Right lobe of liver (tissue), 6 donors: Measurements from ENCODE around the gene TMEM19. TPM values are rescaled to one million over a fixed set of nuclear protein-coding genes. Genes with fewer than 3 reads are reported as not detected.

Source experiments
- ATAC-seq, 4 donors: fragments of 200-7000 bp; cut with Tn5 transposase; one replicate each; pipeline ENCODE4 v1.9.1; 2020; ENCODE audit warnings: mild to moderate bottlenecking in 4 of 4, moderate library complexity in 4 of 4
- DNase-seq, 3 donors: peaks; one replicate each; pipeline ENCODE4 v3.0.0-alpha.2; 2020
- H3K27ac ChIP-seq, 3 donors: fragments of 200-600 bp; one replicate each; pipeline ENCODE4 v1.8.0; 2022
- H3K27me3 ChIP-seq, 2 donors: fragments of 200-600 bp; one replicate each; pipeline ENCODE4 v1.8.0; 2022
- H3K36me3 ChIP-seq, 4 donors: fragments of 200-600 bp; sonication (generic) in 1 of 4; one replicate each; pipeline versions ENCODE4 v1.5.1 to v1.8.0; 2017 to 2022; ENCODE audit warnings: control low read depth in 1 of 4
- H3K4me1 ChIP-seq, 4 donors: fragments of 200-600 bp; sonication (generic) in 1 of 4; one replicate each; pipeline versions ENCODE4 v1.5.1 to v1.8.0; 2017 to 2022; ENCODE audit warnings: control low read depth in 1 of 4
- H3K4me3 ChIP-seq, 3 donors: fragments of 200-600 bp; one replicate each; pipeline ENCODE4 v1.8.0; 2022
- H3K9me3 ChIP-seq, 4 donors: fragments of 200-600 bp; sonication (generic) in 1 of 4; one replicate each; pipeline versions ENCODE4 v1.5.1 to v1.8.0; 2017 to 2022; ENCODE audit warnings: control low read depth in 1 of 4
- CTCF ChIP-seq, 4 donors: fragments of 200-600 bp in 3 of 4; fragments of 450-650 bp in 1 of 4; IDR thresholded peaks; one replicate each; pipeline versions ENCODE4 v1.5.1 to v1.8.0; 2016 to 2022; ENCODE audit warnings: antibody characterized with exemption in 4 of 4, mild to moderate bottlenecking in 2 of 4
- POLR2A ChIP-seq: fragments of 450-650 bp; IDR thresholded peaks from one replicate; pipeline ENCODE4 v1.6.1; 2017; ENCODE audit warnings: antibody characterized with exemption, mild to moderate bottlenecking
- WGBS: methylation state at CpG from one replicate; pipeline ENCODE4 v1.1.6; 2018; ENCODE audit warnings: low coverage, low lambda C conversion rate; ENCODE audit not compliant: insufficient coverage; ENCODE audit errors: missing lambda C conversion rate; 5-methylcytosine and 5-hydroxymethylcytosine counted together
- intact Hi-C, 2 donors: fragments of 100-400 bp; cut with DNase I; formaldehyde crosslinking; loops; one replicate each; pipeline versions ENCODE4 v1.11.2 to v1.14.1; 2022
- total RNA-seq, 6 experiments: library from RNA; depleted of rRNA in 2 of 6; stranded (reverse); fragments of >200 nt in 2 of 6; fragmentation: NEBNext Ultra II Directional in 3 of 6; extraction: Animal tissue kit (Norgen Biotek cat#: 25700) in 3 of 6; gene quantifications; one replicate each; pipeline versions ENCODE4 v1.1.0 to v1.2.4, GENCODE V29; 2016 to 2023
- donor health status: DM: no; HTN: yes; CAD: no.
- donor health status: DM: no; HTN: no; CAD: no.
- donor health status: DM: no; HTN: no; CAD: no.
- donor health status: DM: no; HTN: yes; CAD: no.
- donor health status: DM: no; HTN: yes; CAD: no.

Gene TMEM19
- total RNA-seq, 6 experiments from 2014 or later, result 11.2 to 18.9 (median 15.7) TPM

DNA sequence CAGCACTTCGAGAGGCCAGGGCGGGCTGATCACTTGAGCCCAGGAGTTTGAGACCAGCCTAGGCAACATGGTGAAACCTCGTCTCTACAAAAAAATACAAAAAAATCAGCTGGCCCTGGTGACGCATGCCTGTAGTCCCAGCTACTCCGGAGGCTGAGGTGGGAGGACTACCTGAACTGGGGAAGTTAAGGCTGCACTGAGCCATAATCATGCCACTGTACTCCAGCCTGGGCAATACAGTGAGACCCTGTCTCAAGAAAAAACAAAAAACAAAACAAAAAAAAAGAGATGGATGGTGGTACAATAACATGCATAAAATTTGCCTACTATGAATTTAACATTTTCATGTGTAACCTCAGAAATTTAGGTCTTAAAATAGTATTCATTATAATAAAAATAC lies 19.6 kb upstream of the TMEM19 start:
- no peak overlapping the region for H3K27ac ChIP-seq

GRCh38 chr12:71671311-71671710 lies 14.6 kb upstream of the TMEM19 start:
- Histone ChIP-seq H3K4me3 (no peak overlapping the region), H3K27me3 (no peaks in the 10 kb centered on the region), H3K4me1 (no peaks in the 10 kb centered on the region), H3K27ac (no peak overlapping the region), H3K36me3 (no peaks in the 10 kb centered on the region), H3K9me3 (no peaks in the 10 kb centered on the region)
- intact Hi-C loops, result no loop called here
- TF ChIP-seq POLR2A (no peak), CTCF (IDR thresholded peaks at IDR 0.05) (no peak)
- ATAC-seq (no peak), DNase-seq (no peak)

More for the DNA sequence above, 19.6 kb upstream of the TMEM19 start:
- no peaks in the 10 kb centered on the region for H3K9me3 ChIP-seq
- TF ChIP-seq CTCF (IDR thresholded peaks at IDR 0.05), result no peak
- no peak for TF ChIP-seq POLR2A
- peaks cover 0 to 21% (median 6%) of the 10 kb centered on the region in 4 donors for H3K4me1 ChIP-seq
- intact Hi-C loops, result no loop called here
- 96% methylated on average over 5 of the region's 5 CpGs for WGBS
- H3K4me3 ChIP-seq, result no peak overlapping the region
- ATAC-seq (no peak), DNase-seq (no peak)
- H3K36me3 ChIP-seq, result no peaks in the 10 kb centered on the region
- no peaks in the 10 kb centered on the region for H3K27me3 ChIP-seq

DNA sequence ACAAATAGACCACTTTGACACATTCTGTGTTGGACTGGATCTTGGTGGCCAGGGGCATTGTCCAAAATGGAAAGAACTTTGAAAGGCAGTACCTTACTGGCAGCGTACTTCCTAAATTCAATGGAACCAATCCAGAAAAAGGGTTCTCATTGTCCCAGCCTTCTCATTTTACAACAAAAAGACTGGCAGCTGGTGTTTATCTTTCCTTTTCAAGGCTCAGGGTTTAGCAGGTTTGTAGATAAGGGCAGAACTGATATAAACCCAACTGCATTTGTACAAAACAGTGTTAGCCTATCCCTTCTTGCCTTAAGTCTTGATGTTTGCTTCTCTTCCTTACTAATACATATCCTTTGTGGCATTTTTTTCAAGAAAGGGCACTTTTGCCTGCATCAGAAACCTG lies 14.1 kb upstream of the TMEM19 start:
- intact Hi-C loops, result no loop called here
- Histone ChIP-seq H3K4me1 (no peaks in the 10 kb centered on the region), H3K9me3 (no peaks in the 10 kb centered on the region), H3K27me3 (no peaks in the 10 kb centered on the region), H3K36me3 (no peaks in the 10 kb centered on the region), H3K4me3 (no peak overlapping the region), H3K27ac (no peak overlapping the region)
- TF ChIP-seq POLR2A, result no peak
- WGBS, result 56% methylated on average over 1 of the region's 1 CpG
- no peak for DNase-seq
- ATAC-seq, result no peak

GRCh38 chr12:71682466-71682865 lies 3.4 kb upstream of the TMEM19 start:
- no peak for DNase-seq
- no peak for ATAC-seq

DNA sequence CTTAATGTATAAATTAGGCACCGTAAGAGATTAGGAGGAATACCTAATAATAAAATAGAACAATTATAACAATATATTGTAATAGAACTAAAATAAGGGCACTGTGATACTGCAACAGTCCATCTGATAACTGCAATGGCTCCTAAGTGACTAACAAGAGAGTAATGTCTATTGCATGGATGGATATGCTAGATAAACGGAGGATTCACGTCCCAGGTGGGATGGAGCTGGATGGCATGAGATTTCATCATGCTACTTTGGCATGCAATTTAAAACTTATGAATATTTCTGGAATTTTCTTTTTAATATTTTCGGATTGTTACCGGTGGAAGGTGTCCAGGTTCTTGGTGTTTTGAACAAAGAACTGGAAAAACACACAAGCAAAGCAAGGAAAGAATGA lies 2.2 kb upstream of the TMEM19 start:
- ATAC-seq (no peak), DNase-seq (no peak)
- H3K36me3 ChIP-seq, result no peaks in the 10 kb centered on the region
- H3K27ac ChIP-seq, result no peak overlapping the region
- H3K4me1 ChIP-seq, result peaks cover 0 to 11% (median 5%) of the 10 kb centered on the region in 4 donors
- no peaks in the 10 kb centered on the region for H3K9me3 ChIP-seq
- TF ChIP-seq CTCF (IDR thresholded peaks at IDR 0.05) (no peak), POLR2A (no peak)
- H3K27me3 ChIP-seq, result no peaks in the 10 kb centered on the region
- intact Hi-C loops, result no loop called here
- WGBS, result 77% methylated on average over 5 of the region's 5 CpGs
- no peak overlapping the region for H3K4me3 ChIP-seq

More at GRCh38 chr12:71682466-71682865, 3.4 kb upstream of the TMEM19 start:
- Histone ChIP-seq H3K27ac (no peak overlapping the region), H3K4me1 (peaks cover 0 to 8% (median 4%) of the 10 kb centered on the region in 4 donors), H3K36me3 (no peaks in the 10 kb centered on the region), H3K4me3 (no peak overlapping the region), H3K27me3 (no peaks in the 10 kb centered on the region), H3K9me3 (no peaks in the 10 kb centered on the region)
- WGBS, result 85% methylated on average over 1 of the region's 1 CpG
- no peak for TF ChIP-seq POLR2A
- TF ChIP-seq CTCF (IDR thresholded peaks at IDR 0.05), result no peak
- intact Hi-C loops, result no loop called here
